Neural cell (in vitro differentiated cells): ENCODE measurements around the gene SCRG1. TPM values are rescaled to one million over a fixed set of nuclear protein-coding genes. Genes with fewer than 3 reads are reported as not detected.

ENCODE experiments used
- H2AFZ ChIP-seq: fragments of 200-600, 300-800 bp; sonication (generic), shearing (Covaris generic); 2 replicates; pipeline ENCODE4 v1.6.0; 2014; ENCODE audit warnings: low read depth, mild to moderate bottlenecking, antibody characterized with exemption, low read length, moderate library complexity
- H3F3A ChIP-seq: fragments of 200-600 bp; shearing (Covaris generic); 2 replicates; pipeline ENCODE4 v1.6.1; 2016; ENCODE audit warnings: mild to moderate bottlenecking, moderate library complexity, mixed read lengths, antibody characterized with exemption, low read length; ENCODE audit not compliant: insufficient read depth, poor library complexity, severe bottlenecking
- H3K27ac ChIP-seq: fragments of 200-600, 300-800 bp; sonication (generic), shearing (Covaris generic); 2 replicates; pipeline ENCODE4 v1.5.1; 2014; ENCODE audit warnings: mild to moderate bottlenecking, low read length, moderate library complexity
- H3K27me3 ChIP-seq: fragments of 300-800, 200-600 bp; sonication (generic), shearing (Covaris generic); 2 replicates; pipeline ENCODE4 v1.6.0; 2014; ENCODE audit warnings: mild to moderate bottlenecking, low read depth, low read length, moderate library complexity; ENCODE audit not compliant: insufficient read depth
- H3K36me3 ChIP-seq: fragments of 300-800, 200-600 bp; sonication (generic), shearing (Covaris generic); 2 replicates; pipeline ENCODE4 v1.5.1; 2014; ENCODE audit warnings: mild to moderate bottlenecking, antibody characterized with exemption, low read length, moderate library complexity; ENCODE audit not compliant: insufficient read depth
- H3K4me2 ChIP-seq: fragments of 300-800, 200-600 bp; sonication (generic), shearing (Covaris generic); 2 replicates; pipeline ENCODE4 v1.6.0; 2014; ENCODE audit warnings: mild to moderate bottlenecking, low read length
- H3K4me3 ChIP-seq: fragments of 300-800, 200-600 bp; sonication (generic), shearing (Covaris generic); 2 replicates; pipeline ENCODE4 v1.5.1; 2014; ENCODE audit warnings: mild to moderate bottlenecking, low read length, moderate library complexity
- H3K79me2 ChIP-seq: fragments of 200-600 bp; shearing (Covaris generic); replicated peaks from 2 replicates; pipeline ENCODE4 v1.6.0; 2014; ENCODE audit warnings: mild to moderate bottlenecking, low read length, moderate library complexity; ENCODE audit not compliant: insufficient read depth
- H3K9ac ChIP-seq: fragments of 300-800, 200-600 bp; sonication (generic), shearing (Covaris generic); 2 replicates; pipeline ENCODE4 v1.6.1; 2016; ENCODE audit warnings: mild to moderate bottlenecking, low read length, mixed read lengths
- H3K9me2 ChIP-seq: fragments of 200-600 bp; shearing (Covaris generic); 2 replicates; pipeline ENCODE4 v1.6.1; 2016; ENCODE audit warnings: mild to moderate bottlenecking, low read length, mixed read lengths; ENCODE audit not compliant: insufficient read depth
- H3K9me3 ChIP-seq: fragments of 200-600, 300-800 bp; sonication (generic), shearing (Covaris generic); 2 replicates; pipeline ENCODE4 v1.6.1; 2016; ENCODE audit warnings: mild to moderate bottlenecking, mixed run types, low read length, moderate library complexity, mixed read lengths
- H4K20me1 ChIP-seq: fragments of 200-600 bp; shearing (Covaris generic); 2 replicates; pipeline ENCODE4 v1.6.1; 2016; ENCODE audit warnings: mild to moderate bottlenecking, mixed run types; ENCODE audit not compliant: insufficient read depth
- EP300 ChIP-seq: fragments of 450-650 bp; conservative IDR thresholded peaks from 2 replicates; pipeline ENCODE4 v1.6.1; 2014; ENCODE audit warnings: antibody characterized with exemption, mild to moderate bottlenecking, moderate library complexity; ENCODE audit not compliant: poor library complexity, severe bottlenecking
- EZH2 ChIP-seq: fragments of 200-600, 300-800 bp; shearing (Covaris generic), sonication (generic); IDR thresholded peaks from 2 replicates; pipeline ENCODE4 v1.6.1; 2014; ENCODE audit warnings: antibody characterized with exemption, low read length, borderline replicate concordance, mild to moderate bottlenecking; ENCODE audit not compliant: insufficient read depth, poor library complexity, severe bottlenecking
- MXI1 ChIP-seq: fragments of 450-650 bp; conservative IDR thresholded peaks from 2 replicates; pipeline ENCODE4 v1.6.1; 2014; ENCODE audit warnings: antibody characterized with exemption, mild to moderate bottlenecking; ENCODE audit not compliant: poor library complexity, severe bottlenecking
- POLR2AphosphoS5 ChIP-seq: IDR thresholded peaks from 2 replicates; pipeline ENCODE4 v1.6.1; 2012
- RAD21 ChIP-seq: fragments of 450-650 bp; conservative IDR thresholded peaks from 2 replicates; pipeline ENCODE4 v1.6.1; 2014; ENCODE audit warnings: antibody characterized with exemption, mild to moderate bottlenecking, moderate library complexity
- SMC3 ChIP-seq: fragments of 450-650 bp; conservative IDR thresholded peaks from 2 replicates; pipeline ENCODE4 v1.6.1; 2014; ENCODE audit warnings: antibody characterized with exemption, mild to moderate bottlenecking, moderate library complexity; ENCODE audit not compliant: poor library complexity
- TAF1 ChIP-seq: IDR thresholded peaks from 2 replicates; pipeline ENCODE4 v1.6.1; 2012; ENCODE audit warnings: low read depth
- polyA plus RNA-seq: library from polyadenylated mRNA; depleted of rRNA; stranded (reverse); fragments of >200 nt; gene quantifications from 2 replicates; pipeline ENCODE4 v1.2.3, GENCODE V29; 2014
- TF ChIP-seq, protein P1 (sequence below): IDR thresholded peaks from 2 replicates; pipeline ENCODE4 v1.6.1; 2012; ENCODE audit warnings: borderline replicate concordance
- TF ChIP-seq, protein P2 (sequence below): fragments of 450-650 bp; IDR thresholded peaks from 2 replicates; pipeline ENCODE4 v1.5.1; 2014; ENCODE audit warnings: antibody characterized with exemption, mild to moderate bottlenecking, moderate library complexity; ENCODE audit not compliant: poor library complexity, severe bottlenecking

The SCRG1 gene
- polyA plus RNA-seq, 1 donor from 2014 or later: 0.42 TPM

DNA sequence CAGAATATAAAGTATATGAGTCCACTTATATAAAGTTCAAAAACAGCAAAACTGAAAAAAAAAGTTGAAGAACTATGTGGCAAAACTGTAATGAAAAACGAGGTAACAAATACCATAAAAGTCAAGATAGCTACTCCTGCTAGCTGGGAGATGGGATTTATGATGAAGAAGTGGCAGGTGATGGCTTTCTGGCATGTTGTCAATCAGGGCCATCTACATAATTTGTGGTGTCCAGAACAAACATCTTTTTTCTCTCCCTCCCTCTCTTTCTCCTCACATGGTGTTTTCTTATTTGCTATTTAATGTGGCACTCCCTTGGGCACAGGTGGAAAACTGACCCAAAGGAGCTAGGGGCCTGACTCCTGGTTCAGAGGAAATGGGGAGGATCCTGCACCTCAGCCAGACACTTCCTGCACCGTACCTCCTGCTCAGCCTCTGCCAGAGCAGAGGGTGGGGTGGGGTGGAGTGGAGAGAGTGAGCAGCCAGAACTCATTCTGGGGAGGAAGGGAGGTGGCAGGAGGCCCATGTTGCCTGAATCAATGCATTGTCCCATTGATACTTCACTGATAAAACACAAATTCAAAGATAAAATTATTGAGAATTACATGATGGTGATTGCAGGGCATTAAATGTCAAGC, 33.4 kb downstream of the SCRG1 start:
- TF ChIP-seq POLR2AphosphoS5 (no peak), SMC3 (no peak), EP300 (no peak), RAD21 (no peak), EZH2 (no peak), MXI1 (no peak)
- TF ChIP-seq, protein P1, sequence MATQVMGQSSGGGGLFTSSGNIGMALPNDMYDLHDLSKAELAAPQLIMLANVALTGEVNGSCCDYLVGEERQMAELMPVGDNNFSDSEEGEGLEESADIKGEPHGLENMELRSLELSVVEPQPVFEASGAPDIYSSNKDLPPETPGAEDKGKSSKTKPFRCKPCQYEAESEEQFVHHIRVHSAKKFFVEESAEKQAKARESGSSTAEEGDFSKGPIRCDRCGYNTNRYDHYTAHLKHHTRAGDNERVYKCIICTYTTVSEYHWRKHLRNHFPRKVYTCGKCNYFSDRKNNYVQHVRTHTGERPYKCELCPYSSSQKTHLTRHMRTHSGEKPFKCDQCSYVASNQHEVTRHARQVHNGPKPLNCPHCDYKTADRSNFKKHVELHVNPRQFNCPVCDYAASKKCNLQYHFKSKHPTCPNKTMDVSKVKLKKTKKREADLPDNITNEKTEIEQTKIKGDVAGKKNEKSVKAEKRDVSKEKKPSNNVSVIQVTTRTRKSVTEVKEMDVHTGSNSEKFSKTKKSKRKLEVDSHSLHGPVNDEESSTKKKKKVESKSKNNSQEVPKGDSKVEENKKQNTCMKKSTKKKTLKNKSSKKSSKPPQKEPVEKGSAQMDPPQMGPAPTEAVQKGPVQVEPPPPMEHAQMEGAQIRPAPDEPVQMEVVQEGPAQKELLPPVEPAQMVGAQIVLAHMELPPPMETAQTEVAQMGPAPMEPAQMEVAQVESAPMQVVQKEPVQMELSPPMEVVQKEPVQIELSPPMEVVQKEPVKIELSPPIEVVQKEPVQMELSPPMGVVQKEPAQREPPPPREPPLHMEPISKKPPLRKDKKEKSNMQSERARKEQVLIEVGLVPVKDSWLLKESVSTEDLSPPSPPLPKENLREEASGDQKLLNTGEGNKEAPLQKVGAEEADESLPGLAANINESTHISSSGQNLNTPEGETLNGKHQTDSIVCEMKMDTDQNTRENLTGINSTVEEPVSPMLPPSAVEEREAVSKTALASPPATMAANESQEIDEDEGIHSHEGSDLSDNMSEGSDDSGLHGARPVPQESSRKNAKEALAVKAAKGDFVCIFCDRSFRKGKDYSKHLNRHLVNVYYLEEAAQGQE: no peak

DNA sequence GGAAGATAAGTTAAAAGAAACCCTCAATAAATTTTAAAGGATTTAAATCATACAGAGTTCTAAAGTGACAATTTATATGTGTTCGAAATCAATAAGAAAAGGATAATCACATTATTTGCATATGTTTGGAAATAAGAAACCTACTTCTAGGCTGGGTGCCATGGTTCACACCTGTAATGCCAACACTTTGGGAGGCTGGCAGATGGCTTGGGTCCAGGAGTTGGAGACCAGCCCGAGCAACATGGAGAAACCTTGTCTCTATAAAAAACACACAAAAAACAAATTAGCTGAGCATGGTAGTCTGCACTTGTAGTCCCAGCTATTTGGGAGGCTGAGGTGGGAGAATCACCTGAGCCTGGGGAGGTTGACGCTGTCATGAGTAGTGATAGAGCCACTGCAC, 36.2 kb downstream of the SCRG1 start:
- Histone ChIP-seq H3K9ac (no peak overlapping the region), H3F3A (no peaks in the 10 kb centered on the region), H3K4me2 (no peak overlapping the region), H3K79me2 (no peaks in the 10 kb centered on the region), H3K4me3 (no peak overlapping the region), H4K20me1 (no peaks in the 10 kb centered on the region), H3K9me2 (no peaks in the 10 kb centered on the region), H2AFZ (no peak overlapping the region), H3K36me3 (no peaks in the 10 kb centered on the region), H3K27ac (no peak overlapping the region), H3K27me3 (no peaks in the 10 kb centered on the region), H3K9me3 (no peaks in the 10 kb centered on the region)
- TF ChIP-seq, protein P1: no peak
- TF ChIP-seq EP300 (no peak), SMC3 (no peak), MXI1 (no peak), POLR2AphosphoS5 (no peak), TAF1 (no peak), EZH2 (no peak), RAD21 (no peak)
- TF ChIP-seq, protein P2, sequence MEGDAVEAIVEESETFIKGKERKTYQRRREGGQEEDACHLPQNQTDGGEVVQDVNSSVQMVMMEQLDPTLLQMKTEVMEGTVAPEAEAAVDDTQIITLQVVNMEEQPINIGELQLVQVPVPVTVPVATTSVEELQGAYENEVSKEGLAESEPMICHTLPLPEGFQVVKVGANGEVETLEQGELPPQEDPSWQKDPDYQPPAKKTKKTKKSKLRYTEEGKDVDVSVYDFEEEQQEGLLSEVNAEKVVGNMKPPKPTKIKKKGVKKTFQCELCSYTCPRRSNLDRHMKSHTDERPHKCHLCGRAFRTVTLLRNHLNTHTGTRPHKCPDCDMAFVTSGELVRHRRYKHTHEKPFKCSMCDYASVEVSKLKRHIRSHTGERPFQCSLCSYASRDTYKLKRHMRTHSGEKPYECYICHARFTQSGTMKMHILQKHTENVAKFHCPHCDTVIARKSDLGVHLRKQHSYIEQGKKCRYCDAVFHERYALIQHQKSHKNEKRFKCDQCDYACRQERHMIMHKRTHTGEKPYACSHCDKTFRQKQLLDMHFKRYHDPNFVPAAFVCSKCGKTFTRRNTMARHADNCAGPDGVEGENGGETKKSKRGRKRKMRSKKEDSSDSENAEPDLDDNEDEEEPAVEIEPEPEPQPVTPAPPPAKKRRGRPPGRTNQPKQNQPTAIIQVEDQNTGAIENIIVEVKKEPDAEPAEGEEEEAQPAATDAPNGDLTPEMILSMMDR: no peak

More for the DNA sequence above, 33.4 kb downstream of the SCRG1 start:
- Histone ChIP-seq H2AFZ (no peak overlapping the region), H4K20me1 (no peaks in the 10 kb centered on the region), H3K9me3 (no peaks in the 10 kb centered on the region), H3K36me3 (no peaks in the 10 kb centered on the region), H3K79me2 (no peaks in the 10 kb centered on the region), H3K4me3 (no peak overlapping the region), H3K27me3 (no peaks in the 10 kb centered on the region), H3K27ac (no peak overlapping the region), H3F3A (no peaks in the 10 kb centered on the region), H3K4me2 (no peak overlapping the region), H3K9me2 (no peaks in the 10 kb centered on the region), H3K9ac (no peak overlapping the region)
